Measurements from ENCODE around the gene PEX5. TPM values are rescaled to one million over a fixed set of nuclear protein-coding genes. Genes with fewer than 3 reads are reported as not detected.
A peak's percentile ranks its signal among the peaks of the same experiment; 100 is the strongest.

PEX5 gene
- total RNA-seq, 4 donors from 2014 or later, result 32.8 to 53.5 (median 38.4) TPM

DNA sequence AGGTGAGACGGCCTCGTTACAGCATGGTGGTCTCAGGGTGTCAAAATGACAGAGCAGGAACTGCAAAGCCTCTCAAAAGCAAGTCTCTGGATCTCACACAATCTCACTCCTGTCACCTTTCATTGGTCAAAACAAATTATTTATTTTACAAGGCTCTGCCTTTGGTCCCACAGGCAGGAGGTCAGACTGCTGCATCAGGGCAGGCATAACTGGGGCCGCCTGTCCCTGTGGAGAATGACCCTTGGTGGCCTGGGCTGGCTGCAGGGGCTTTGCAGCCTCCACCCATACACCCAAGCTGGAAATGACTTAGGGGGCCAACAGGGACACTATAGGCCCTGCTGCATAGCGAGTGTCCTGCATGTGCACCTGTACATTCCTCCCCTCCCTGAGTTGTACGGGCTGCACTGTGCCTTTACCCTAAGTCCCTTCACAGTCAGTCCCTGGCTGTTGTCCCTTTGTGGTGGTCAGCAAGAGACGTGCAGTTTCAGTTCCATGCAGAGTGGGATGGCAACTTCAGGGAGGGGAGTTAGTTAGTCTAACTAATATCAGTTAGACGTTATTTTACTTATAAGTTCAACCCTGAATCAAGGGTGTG is 28.1 kb downstream of the PEX5 start:
- peaks cover 0 to 2% (median 0%) of the 10 kb centered on the region in 4 donors for H3K9me3 ChIP-seq
- H3K36me3 ChIP-seq, result peaks cover 3% of the 10 kb centered on the region in 4 donors
- 59% methylated on average over 7 of the region's 7 CpGs for WGBS

DNA sequence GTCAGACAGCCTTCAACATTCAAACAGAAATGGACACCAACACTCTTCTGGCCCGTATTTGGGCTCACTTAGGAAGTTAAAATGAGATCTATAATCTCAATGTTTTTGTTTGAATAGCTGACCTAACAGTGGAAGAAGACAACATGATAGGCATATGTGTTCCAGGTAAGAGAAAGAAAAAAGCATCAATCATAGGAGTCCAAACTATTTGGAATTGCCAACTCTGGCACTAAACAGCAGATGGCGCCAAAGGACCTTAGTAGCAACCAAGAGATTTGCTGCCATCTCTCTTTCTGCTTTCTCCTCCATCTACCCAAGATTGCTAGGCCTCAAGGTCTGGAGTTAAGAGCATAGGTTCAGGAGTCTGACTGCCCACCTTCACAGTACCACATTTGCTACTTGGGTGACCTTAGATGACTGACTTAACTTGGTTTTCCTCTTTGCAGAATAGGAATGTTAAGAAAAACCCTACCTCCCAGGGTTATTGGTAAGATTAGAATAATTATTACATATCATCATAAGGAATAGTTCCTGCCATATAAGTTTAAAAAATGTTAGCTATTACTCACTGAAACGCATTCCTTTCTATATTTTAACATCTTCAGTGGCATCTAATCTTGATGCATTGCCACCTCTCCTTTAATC is 30.2 kb downstream of the PEX5 start:
- TF ChIP-seq, protein P1, sequence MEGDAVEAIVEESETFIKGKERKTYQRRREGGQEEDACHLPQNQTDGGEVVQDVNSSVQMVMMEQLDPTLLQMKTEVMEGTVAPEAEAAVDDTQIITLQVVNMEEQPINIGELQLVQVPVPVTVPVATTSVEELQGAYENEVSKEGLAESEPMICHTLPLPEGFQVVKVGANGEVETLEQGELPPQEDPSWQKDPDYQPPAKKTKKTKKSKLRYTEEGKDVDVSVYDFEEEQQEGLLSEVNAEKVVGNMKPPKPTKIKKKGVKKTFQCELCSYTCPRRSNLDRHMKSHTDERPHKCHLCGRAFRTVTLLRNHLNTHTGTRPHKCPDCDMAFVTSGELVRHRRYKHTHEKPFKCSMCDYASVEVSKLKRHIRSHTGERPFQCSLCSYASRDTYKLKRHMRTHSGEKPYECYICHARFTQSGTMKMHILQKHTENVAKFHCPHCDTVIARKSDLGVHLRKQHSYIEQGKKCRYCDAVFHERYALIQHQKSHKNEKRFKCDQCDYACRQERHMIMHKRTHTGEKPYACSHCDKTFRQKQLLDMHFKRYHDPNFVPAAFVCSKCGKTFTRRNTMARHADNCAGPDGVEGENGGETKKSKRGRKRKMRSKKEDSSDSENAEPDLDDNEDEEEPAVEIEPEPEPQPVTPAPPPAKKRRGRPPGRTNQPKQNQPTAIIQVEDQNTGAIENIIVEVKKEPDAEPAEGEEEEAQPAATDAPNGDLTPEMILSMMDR (IDR thresholded peaks at IDR 0.05), result peak; percentile 82 to 85 (median 84)
- no peak for TF ChIP-seq EP300 (IDR thresholded peaks at IDR 0.05)
- intact Hi-C loops (cut with DNase I), result loop anchor here (2.0 kb wide), 1 partner anchor 419 kb away; no protein-coding TSS in a partner anchor
- H3K36me3 ChIP-seq, result no peaks in the 10 kb centered on the region
- no peak overlapping the region for H3K4me3 ChIP-seq
- 26% methylated on average over 3 of the region's 3 CpGs for WGBS
- no peaks in the 10 kb centered on the region for H3K4me1 ChIP-seq
- peak; percentile 91 for DNase-seq (ENCODE audit: extremely low spot score)
- no peaks in the 10 kb centered on the region for H3K9me3 ChIP-seq
- no peaks in the 10 kb centered on the region for H3K27me3 ChIP-seq
- no peak overlapping the region for H3K27ac ChIP-seq (replicated peaks in 1 of 4)

More for the DNA sequence above, 28.1 kb downstream of the PEX5 start:
- TF ChIP-seq, protein P1 (IDR thresholded peaks at IDR 0.05), result no peak
- TF ChIP-seq POLR2A (IDR thresholded peaks at IDR 0.05; ENCODE audit: low read depth), result no peak
- no peak for TF ChIP-seq POLR2AphosphoS5 (IDR thresholded peaks at IDR 0.05)
- no peak for TF ChIP-seq EP300 (IDR thresholded peaks at IDR 0.05)
- Histone ChIP-seq H3K4me1 (no peaks in the 10 kb centered on the region), H3K27me3 (no peaks in the 10 kb centered on the region), H3K4me3 (no peak overlapping the region), H3K27ac (replicated peaks in 1 of 4) (no peak overlapping the region)
- intact Hi-C loops (cut with DNase I), result no loop called here
- DNase-seq (ENCODE audit: extremely low spot score), result peak; percentile 75

DNA sequence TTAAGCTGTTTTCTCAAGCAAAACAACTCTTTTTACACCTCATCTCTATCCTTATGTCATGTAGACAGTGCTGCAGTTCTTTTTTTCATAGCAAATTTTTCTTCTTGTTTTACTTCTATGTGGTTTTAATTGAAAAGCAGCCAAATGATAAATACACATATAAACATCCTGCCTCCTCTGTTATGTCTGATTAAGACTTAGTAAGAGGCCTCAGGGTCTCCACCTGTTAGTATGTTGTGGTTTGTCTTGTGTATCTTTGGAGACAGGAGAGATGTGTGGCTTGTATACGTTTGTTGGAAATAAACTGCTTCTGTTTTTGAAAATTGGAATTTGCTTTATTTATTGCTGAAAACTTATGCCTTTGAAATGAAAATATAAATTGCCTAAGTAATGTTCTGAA is 32.0 kb downstream of the PEX5 start:
- Histone ChIP-seq H3K36me3 (no peaks in the 10 kb centered on the region), H3K9me3 (no peaks in the 10 kb centered on the region), H3K4me3 (no peak overlapping the region), H3K27ac (replicated peaks in 1 of 4) (no peak overlapping the region), H3K27me3 (no peaks in the 10 kb centered on the region), H3K4me1 (no peaks in the 10 kb centered on the region)
- DNase-seq (ENCODE audit: extremely low spot score), result no peak
- no peak for TF ChIP-seq POLR2AphosphoS5 (IDR thresholded peaks at IDR 0.05)
- no peak for TF ChIP-seq EP300 (IDR thresholded peaks at IDR 0.05)
- TF ChIP-seq, protein P1 (IDR thresholded peaks at IDR 0.05), result no peak
- no peak for TF ChIP-seq POLR2A (IDR thresholded peaks at IDR 0.05; ENCODE audit: low read depth)
- WGBS, result 81% methylated on average over 1 of the region's 1 CpG
- intact Hi-C loops (cut with DNase I), result loop anchor here (2.0 kb wide), 1 partner anchor 417 kb away; no protein-coding TSS in a partner anchor

DNA sequence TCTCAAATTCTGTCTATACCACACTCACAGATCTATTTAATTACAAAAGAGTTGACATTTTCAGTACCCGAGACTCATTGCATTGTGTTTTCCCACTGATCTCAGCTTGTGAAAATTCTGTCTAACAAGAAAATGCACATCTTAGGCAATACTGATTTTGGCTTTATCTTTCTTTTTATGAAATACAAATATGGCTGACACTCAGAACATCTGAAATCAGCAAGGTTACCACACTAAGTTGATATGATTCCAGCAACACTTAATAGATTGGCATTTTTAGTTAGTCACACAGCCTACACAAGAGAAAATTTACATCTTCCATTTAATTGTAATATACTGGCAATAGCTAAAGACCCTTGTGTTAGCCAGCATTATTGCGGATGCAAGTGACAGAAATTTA is 40.3 kb downstream of the PEX5 start:
- H3K36me3 ChIP-seq, result no peaks in the 10 kb centered on the region
- intact Hi-C loops (cut with DNase I), result no loop called here
- no peak overlapping the region for H3K27ac ChIP-seq (replicated peaks in 1 of 4)
- WGBS, result 81% methylated on average over 2 of the region's 2 CpGs
- H3K4me1 ChIP-seq, result no peaks in the 10 kb centered on the region
- no peak overlapping the region for H3K4me3 ChIP-seq
- no peak for DNase-seq (ENCODE audit: extremely low spot score)
- no peaks in the 10 kb centered on the region for H3K27me3 ChIP-seq
- TF ChIP-seq POLR2AphosphoS5 (IDR thresholded peaks at IDR 0.05) (no peak), POLR2A (IDR thresholded peaks at IDR 0.05; ENCODE audit: low read depth) (no peak), EP300 (IDR thresholded peaks at IDR 0.05) (no peak)
- TF ChIP-seq, protein P1 (IDR thresholded peaks at IDR 0.05), result no peak
- peaks cover 0 to 7% (median 2%) of the 10 kb centered on the region in 4 donors for H3K9me3 ChIP-seq
